RWPE1 (cell line): ENCODE data around the gene METTL18.

ENCODE experiments used
- CTCF ChIA-PET: fragments of 350-600 bp; sonication (Branson Sonifier 250); formaldehyde crosslinking; extraction: SDS; loops from one replicate; lab custom pipeline; 2021; lab: Yijun Ruan, JAX
- POLR2A ChIA-PET: fragments of 400-600 bp; formaldehyde crosslinking; extraction: SDS; loops from one replicate; lab custom pipeline; 2020; ENCODE audit warnings: antibody characterized with exemption; ENCODE audit not compliant: low non-redundant PET; lab: Yijun Ruan, JAX
- DNase-seq: peaks from one replicate; pipeline ENCODE4 v3.0.0; 2012; ENCODE audit warnings: low spot score
- H3K27ac ChIP-seq: fragments of 450-650 bp; 2 replicates; pipeline ENCODE4 v1.5.1; 2017
- CTCF ChIP-seq: fragments of 450-650 bp; conservative IDR thresholded peaks from 2 replicates; pipeline ENCODE4 v1.5.1; 2017; ENCODE audit warnings: low read depth, mild to moderate bottlenecking

METTL18 gene

GRCh38 chr1:169809370-169810095 lies 14.8 kb upstream of the METTL18 start:
- peak; percentile 26 for DNase-seq
- ChIA-PET CTCF (interaction anchor here (0.5 to 2.0 kb wide), 13 partner anchors 44 to 1572 kb away, joined by 3 to 13 read pairs (median 4); partner anchors contain the start of genes F5 and SELE), POLR2A (no interaction called here)
- no peak overlapping the region for H3K27ac ChIP-seq
- TF ChIP-seq CTCF, result peak; percentile 67

- no peak for DNase-seq
- ChIA-PET CTCF (no interaction called here), POLR2A (no interaction called here)
- no peak for TF ChIP-seq CTCF
- H3K27ac ChIP-seq, result no peak overlapping the region
These were observed 10.2 kb upstream of the METTL18 start for GRCh38 chr1:169804941-169805340.

GRCh38 chr1:169802888-169803287 lies 8.2 kb upstream of the METTL18 start:
- ChIA-PET CTCF (no interaction called here), POLR2A (no interaction called here)
- H3K27ac ChIP-seq, result no peak overlapping the region
- DNase-seq, result no peak
- no peak for TF ChIP-seq CTCF

GRCh38 chr1:169797281-169797680 lies 2.6 kb upstream of the METTL18 start:
- CTCF ChIA-PET, result no interaction called here
- POLR2A ChIA-PET, result no interaction called here
- no peak overlapping the region for H3K27ac ChIP-seq
- DNase-seq, result no peak
- no peak for TF ChIP-seq CTCF

- TF ChIP-seq CTCF, result no peak
- no peak overlapping the region for H3K27ac ChIP-seq
- CTCF ChIA-PET, result no interaction called here
- no peak for DNase-seq
- POLR2A ChIA-PET, result no interaction called here
These were observed 1.6 kb upstream of the METTL18 start for GRCh38 chr1:169796274-169796810.

- no peak for TF ChIP-seq CTCF
- ChIA-PET POLR2A (no interaction called here), CTCF (no interaction called here)
- no peak overlapping the region for H3K27ac ChIP-seq
- DNase-seq, result peak; percentile 6
These were observed 980 bp upstream of the METTL18 start for GRCh38 chr1:169795687-169796086.
